ENCODE data around the gene DRAP1.

DNA sequence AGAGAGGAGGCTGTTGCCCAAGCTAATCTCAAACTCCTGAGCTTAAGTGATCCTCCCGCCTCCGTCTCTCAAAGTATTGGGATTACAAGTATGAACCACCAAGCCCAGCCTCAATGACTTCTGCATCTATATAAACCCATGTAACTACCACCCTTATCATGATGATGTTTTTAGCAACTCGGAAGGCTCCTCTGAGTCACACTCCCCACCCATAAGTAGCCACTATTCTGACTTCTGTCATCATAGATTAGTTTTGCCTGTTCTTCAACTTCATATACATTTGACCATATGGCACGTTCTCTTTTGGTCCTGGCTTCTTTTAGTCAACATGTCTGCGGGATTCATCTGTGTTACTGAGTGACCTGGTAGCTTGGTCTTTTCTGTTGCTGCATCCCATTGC, 12.6 kb upstream of the DRAP1 start:
- no peak for TF ChIP-seq EZH2 (optimal IDR thresholded peaks at IDR 0.05; ENCODE audit: low read depth, low read length)
- TF ChIP-seq, protein P1, sequence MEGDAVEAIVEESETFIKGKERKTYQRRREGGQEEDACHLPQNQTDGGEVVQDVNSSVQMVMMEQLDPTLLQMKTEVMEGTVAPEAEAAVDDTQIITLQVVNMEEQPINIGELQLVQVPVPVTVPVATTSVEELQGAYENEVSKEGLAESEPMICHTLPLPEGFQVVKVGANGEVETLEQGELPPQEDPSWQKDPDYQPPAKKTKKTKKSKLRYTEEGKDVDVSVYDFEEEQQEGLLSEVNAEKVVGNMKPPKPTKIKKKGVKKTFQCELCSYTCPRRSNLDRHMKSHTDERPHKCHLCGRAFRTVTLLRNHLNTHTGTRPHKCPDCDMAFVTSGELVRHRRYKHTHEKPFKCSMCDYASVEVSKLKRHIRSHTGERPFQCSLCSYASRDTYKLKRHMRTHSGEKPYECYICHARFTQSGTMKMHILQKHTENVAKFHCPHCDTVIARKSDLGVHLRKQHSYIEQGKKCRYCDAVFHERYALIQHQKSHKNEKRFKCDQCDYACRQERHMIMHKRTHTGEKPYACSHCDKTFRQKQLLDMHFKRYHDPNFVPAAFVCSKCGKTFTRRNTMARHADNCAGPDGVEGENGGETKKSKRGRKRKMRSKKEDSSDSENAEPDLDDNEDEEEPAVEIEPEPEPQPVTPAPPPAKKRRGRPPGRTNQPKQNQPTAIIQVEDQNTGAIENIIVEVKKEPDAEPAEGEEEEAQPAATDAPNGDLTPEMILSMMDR (IDR thresholded peaks at IDR 0.05; ENCODE audit: low read length): no peak
- TF ChIP-seq EZH2phosphoT487 (IDR thresholded peaks at IDR 0.05; ENCODE audit: low read length): no peak

Measured in MM.1S (cell line).